Measurements from ENCODE around the gene KCNH1. TPM values are rescaled to one million over a fixed set of nuclear protein-coding genes. Genes with fewer than 3 reads are reported as not detected.
A peak's percentile ranks its signal among the peaks of the same experiment; 100 is the strongest.
"Not testable (repeated sequence)": the region's sequence is repeated elsewhere in the genome, so short reads cannot be mapped to it uniquely, and the experiment has no call there.

KCNH1 gene
- total RNA-seq, 1 donor from 2014 or later, result 2.5 TPM

GRCh38 chr1:211099393-211099792 lies 34.6 kb downstream of the KCNH1 start:
- peak; percentile 18 for DNase-seq

GRCh38 chr1:211095381-211095780 lies 38.6 kb downstream of the KCNH1 start:
- DNase-seq, result no peak

- DNase-seq, result no peak
These were observed 41.0 kb downstream of the KCNH1 start for GRCh38 chr1:211092955-211093354.

- no peak for DNase-seq
These were observed 42.1 kb downstream of the KCNH1 start for GRCh38 chr1:211091867-211092266.

- DNase-seq, result no peak
These were observed 44.4 kb downstream of the KCNH1 start for GRCh38 chr1:211089536-211089935.

- DNase-seq, result no peak
These were observed 45.8 kb downstream of the KCNH1 start for GRCh38 chr1:211088156-211088555.

GRCh38 chr1:211082824-211083223 lies 51.1 kb downstream of the KCNH1 start:
- DNase-seq, result no peak

- DNase-seq, result not testable (repeated sequence)
These were observed 52.5 kb downstream of the KCNH1 start for GRCh38 chr1:211081447-211081846.

GRCh38 chr1:211068976-211069375 lies 65.0 kb downstream of the KCNH1 start:
- no peak for DNase-seq

GRCh38 chr1:211066781-211067384 lies 67.1 kb downstream of the KCNH1 start:
- no peak for DNase-seq

GRCh38 chr1:211041838-211042237 lies 92.1 kb downstream of the KCNH1 start:
- not testable (repeated sequence) for DNase-seq

- DNase-seq, result no peak
These were observed 96.9 kb downstream of the KCNH1 start for GRCh38 chr1:211037095-211037494.

- DNase-seq, result no peak
These were observed 97.4 kb downstream of the KCNH1 start for GRCh38 chr1:211036381-211037060.

- DNase-seq, result no peak
These were observed 98.0 kb downstream of the KCNH1 start for GRCh38 chr1:211035821-211036380.

GRCh38 chr1:211033921-211034525 lies 99.9 kb downstream of the KCNH1 start:
- no peak for DNase-seq

- DNase-seq, result no peak
These were observed 109.0 kb downstream of the KCNH1 start for GRCh38 chr1:211024901-211025300.

- DNase-seq, result no peak
These were observed 114.7 kb downstream of the KCNH1 start for GRCh38 chr1:211019266-211019665.

- DNase-seq, result no peak
These were observed 115.3 kb downstream of the KCNH1 start for GRCh38 chr1:211018690-211019089.

- no peak for DNase-seq
These were observed 116.8 kb downstream of the KCNH1 start for GRCh38 chr1:211017075-211017718.

- no peak for DNase-seq
These were observed 119.7 kb downstream of the KCNH1 start for GRCh38 chr1:211014275-211014674.

- no peak for DNase-seq
These were observed 120.4 kb downstream of the KCNH1 start for GRCh38 chr1:211013346-211014240.

- DNase-seq, result not testable (repeated sequence)
These were observed 122.8 kb downstream of the KCNH1 start for GRCh38 chr1:211011128-211011527.
